Tibial artery (tissue), 4 donors: ENCODE data around the gene BTN1A1.

ENCODE experiments used
- DNase-seq, 2 donors: peaks; one replicate each; pipeline ENCODE4 v3.0.0-alpha.2; 2019
- H3K27ac ChIP-seq, 2 donors: fragments of 200-600 bp; sonication (generic) in 1 of 2; 1 replicate in 1 of 2; 2 replicates in 1 of 2; pipeline ENCODE4 v1.5.1; 2018 to 2019; ENCODE audit warnings: mild to moderate bottlenecking in 1 of 2
- H3K27me3 ChIP-seq, 2 donors: fragments of 200-600 bp; sonication (generic) in 1 of 2; one replicate each; pipeline versions ENCODE4 v1.5.1 to v1.6.0; 2016 to 2019
- H3K36me3 ChIP-seq, 3 donors: fragments of 200-600 bp; sonication (generic) in 2 of 3; one replicate each; pipeline ENCODE4 v1.5.1; 2016 to 2019; ENCODE audit warnings: mild to moderate bottlenecking in 2 of 3
- H3K4me1 ChIP-seq, 4 donors: fragments of 200-600 bp; sonication (generic) in 2 of 4; 1 replicate in 3 of 4; 2 replicates in 1 of 4; pipeline ENCODE4 v1.5.1; 2016 to 2019
- H3K4me3 ChIP-seq, 2 donors: fragments of 200-600 bp; sonication (generic) in 1 of 2; 1 replicate in 1 of 2; 2 replicates in 1 of 2; pipeline ENCODE4 v1.5.1; 2018 to 2019; ENCODE audit warnings: mild to moderate bottlenecking in 2 of 2
- H3K9me3 ChIP-seq, 3 donors: fragments of 200-600 bp; sonication (generic) in 1 of 3; one replicate each; pipeline ENCODE4 v1.5.1; 2016 to 2019
- intact Hi-C: fragments of 100-400 bp; cut with DNase I; formaldehyde crosslinking; loops from one replicate; pipeline ENCODE4 v1.15.0; 2023; ENCODE audit warnings: low total_unique reads
- TF ChIP-seq, protein P1 (sequence below), 2 experiments: fragments of 200-600 bp in 1 of 2; fragments of 450-650 bp in 1 of 2; IDR thresholded peaks; one replicate each; pipeline ENCODE4 v1.5.1; 2017 to 2019; ENCODE audit warnings: antibody characterized with exemption in 2 of 2, mild to moderate bottlenecking in 1 of 2, moderate library complexity in 1 of 2

BTN1A1 gene

DNA sequence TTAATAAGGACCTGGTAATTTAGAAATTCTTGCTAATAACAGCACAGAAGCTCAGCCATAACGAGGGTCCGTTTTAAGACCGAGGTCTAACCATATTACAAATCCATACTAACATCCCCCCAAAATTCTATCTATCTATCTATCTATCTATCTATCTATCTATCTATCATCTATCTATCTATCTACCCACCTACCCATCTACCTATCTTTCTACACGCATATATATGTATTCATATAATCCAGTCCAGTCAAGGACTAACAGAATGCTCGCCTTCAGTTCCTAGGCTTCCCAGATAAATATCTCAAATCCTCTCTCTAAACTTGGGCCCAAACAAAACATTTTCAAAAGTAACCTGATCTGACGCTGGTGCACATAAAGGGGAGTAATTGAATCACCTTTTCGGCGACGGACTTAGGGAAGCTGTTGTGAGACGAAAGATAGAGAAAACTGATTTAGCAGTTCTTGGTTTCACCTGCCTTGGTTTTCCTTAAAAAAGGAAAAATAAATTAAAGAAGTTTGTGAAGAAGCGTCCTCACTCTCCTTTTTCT, 52.6 kb downstream of the BTN1A1 start:
- H3K27ac ChIP-seq = peak overlapping the region; percentile 75 to 77

DNA sequence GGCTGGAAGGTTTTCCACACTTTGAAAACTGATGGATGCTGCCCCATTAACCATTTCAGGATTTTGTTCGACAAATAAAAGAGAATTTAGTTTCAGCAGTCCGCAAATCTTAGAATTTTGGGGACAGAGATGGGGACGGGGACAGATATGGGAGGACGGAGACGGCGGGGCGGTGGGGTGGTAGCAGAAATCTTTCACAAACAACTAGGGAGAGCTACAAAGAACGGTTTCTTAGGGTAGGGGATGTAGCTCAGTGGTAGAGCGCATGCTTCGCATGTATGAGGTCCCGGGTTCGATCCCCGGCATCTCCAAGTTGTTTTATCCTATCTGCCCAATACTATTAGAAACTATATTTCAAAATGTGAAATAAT, 53.1 kb downstream of the BTN1A1 start:
- DNase-seq = peak; percentile 74 to 83
- H3K36me3 ChIP-seq = no peaks in the 10 kb centered on the region
- no peaks in the 10 kb centered on the region for H3K9me3 ChIP-seq
- H3K27ac ChIP-seq = peak overlapping the region; percentile 75 to 77
- no peaks in the 10 kb centered on the region for H3K27me3 ChIP-seq
- H3K4me3 ChIP-seq = peak overlapping the region; percentile 49 to 59
- H3K4me1 ChIP-seq = peaks cover 0 to 18% (median 5%) of the 10 kb centered on the region in 4 donors
- intact Hi-C loops = no loop called here
- TF ChIP-seq, protein P1, sequence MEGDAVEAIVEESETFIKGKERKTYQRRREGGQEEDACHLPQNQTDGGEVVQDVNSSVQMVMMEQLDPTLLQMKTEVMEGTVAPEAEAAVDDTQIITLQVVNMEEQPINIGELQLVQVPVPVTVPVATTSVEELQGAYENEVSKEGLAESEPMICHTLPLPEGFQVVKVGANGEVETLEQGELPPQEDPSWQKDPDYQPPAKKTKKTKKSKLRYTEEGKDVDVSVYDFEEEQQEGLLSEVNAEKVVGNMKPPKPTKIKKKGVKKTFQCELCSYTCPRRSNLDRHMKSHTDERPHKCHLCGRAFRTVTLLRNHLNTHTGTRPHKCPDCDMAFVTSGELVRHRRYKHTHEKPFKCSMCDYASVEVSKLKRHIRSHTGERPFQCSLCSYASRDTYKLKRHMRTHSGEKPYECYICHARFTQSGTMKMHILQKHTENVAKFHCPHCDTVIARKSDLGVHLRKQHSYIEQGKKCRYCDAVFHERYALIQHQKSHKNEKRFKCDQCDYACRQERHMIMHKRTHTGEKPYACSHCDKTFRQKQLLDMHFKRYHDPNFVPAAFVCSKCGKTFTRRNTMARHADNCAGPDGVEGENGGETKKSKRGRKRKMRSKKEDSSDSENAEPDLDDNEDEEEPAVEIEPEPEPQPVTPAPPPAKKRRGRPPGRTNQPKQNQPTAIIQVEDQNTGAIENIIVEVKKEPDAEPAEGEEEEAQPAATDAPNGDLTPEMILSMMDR (IDR thresholded peaks at IDR 0.05) = no peak

More for the DNA sequence above, 52.6 kb downstream of the BTN1A1 start:
- no peak for DNase-seq
- Histone ChIP-seq H3K4me3 (peak overlapping the region; percentile 49 to 59), H3K36me3 (no peaks in the 10 kb centered on the region), H3K4me1 (peaks cover 0 to 18% (median 5%) of the 10 kb centered on the region in 4 donors), H3K9me3 (no peaks in the 10 kb centered on the region), H3K27me3 (no peaks in the 10 kb centered on the region)
- intact Hi-C loops = no loop called here
- TF ChIP-seq, protein P1 (IDR thresholded peaks at IDR 0.05) = no peak

DNA sequence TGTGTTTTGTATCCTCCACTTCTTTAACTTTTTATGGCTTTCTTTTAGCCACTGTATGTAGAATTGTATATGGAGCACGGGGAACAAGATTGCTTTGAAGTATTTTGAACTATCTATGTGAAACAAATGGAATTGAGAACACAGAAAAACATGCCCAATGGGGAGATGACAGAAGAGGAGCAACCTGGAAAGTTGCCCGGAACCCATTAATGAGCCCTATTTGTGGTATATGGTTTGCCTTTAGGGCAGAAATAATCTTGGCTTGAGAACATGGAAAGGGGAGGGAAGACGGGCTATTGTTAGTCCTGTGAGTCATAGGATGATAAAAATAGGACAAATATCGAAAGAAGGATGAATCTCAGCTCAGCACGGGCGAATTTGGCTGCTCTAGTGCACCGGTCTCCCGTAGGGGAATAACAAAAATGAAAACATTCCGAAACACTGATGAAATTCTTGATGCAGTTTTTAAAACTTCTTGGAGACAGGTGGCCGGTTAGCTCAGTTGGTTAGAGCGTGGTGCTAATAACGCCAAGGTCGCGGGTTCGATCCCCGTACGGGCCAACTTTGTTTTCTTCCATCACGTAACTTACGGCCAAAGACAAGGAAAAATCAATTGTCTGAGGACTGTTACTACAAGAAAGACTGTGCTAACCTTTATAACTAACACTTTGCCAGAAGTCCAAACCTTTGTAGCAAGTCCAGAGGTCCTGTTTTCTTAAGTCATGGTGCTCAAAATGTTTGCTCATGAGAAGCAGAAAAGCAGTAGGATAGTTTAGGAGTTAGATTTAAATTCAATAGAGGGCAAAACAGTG, 53.7 kb downstream of the BTN1A1 start:
- Histone ChIP-seq H3K4me1 (peaks cover 0 to 18% (median 5%) of the 10 kb centered on the region in 4 donors), H3K9me3 (no peaks in the 10 kb centered on the region), H3K27ac (peak overlapping the region; percentile 75 to 77), H3K4me3 (peak overlapping the region; percentile 49 to 59), H3K36me3 (no peaks in the 10 kb centered on the region), H3K27me3 (no peaks in the 10 kb centered on the region)
- intact Hi-C loops = no loop called here
- TF ChIP-seq, protein P1 (IDR thresholded peaks at IDR 0.05) = no peak
- DNase-seq = peak; percentile 82 to 89

DNA sequence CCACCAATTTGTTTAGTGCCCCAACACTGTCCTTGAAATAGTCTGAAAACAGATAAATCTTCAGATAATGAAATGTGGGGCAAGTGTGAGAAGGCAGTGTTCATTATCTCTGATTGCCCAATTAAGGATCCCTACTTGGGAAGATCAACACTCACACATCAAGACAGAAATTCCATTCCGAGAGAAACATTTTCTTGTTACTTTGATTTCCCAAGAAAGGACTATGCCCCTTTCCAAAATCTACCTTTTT, 54.3 kb downstream of the BTN1A1 start:
- H3K27me3 ChIP-seq = no peaks in the 10 kb centered on the region
- peak overlapping the region; percentile 49 to 59 for H3K4me3 ChIP-seq
- H3K9me3 ChIP-seq = no peaks in the 10 kb centered on the region
- intact Hi-C loops = no loop called here
- H3K27ac ChIP-seq = peak overlapping the region; percentile 75 to 77
- no peaks in the 10 kb centered on the region for H3K36me3 ChIP-seq
- TF ChIP-seq, protein P1 (IDR thresholded peaks at IDR 0.05) = no peak
- H3K4me1 ChIP-seq = peaks cover 0 to 18% (median 5%) of the 10 kb centered on the region in 4 donors
- no peak for DNase-seq

DNA sequence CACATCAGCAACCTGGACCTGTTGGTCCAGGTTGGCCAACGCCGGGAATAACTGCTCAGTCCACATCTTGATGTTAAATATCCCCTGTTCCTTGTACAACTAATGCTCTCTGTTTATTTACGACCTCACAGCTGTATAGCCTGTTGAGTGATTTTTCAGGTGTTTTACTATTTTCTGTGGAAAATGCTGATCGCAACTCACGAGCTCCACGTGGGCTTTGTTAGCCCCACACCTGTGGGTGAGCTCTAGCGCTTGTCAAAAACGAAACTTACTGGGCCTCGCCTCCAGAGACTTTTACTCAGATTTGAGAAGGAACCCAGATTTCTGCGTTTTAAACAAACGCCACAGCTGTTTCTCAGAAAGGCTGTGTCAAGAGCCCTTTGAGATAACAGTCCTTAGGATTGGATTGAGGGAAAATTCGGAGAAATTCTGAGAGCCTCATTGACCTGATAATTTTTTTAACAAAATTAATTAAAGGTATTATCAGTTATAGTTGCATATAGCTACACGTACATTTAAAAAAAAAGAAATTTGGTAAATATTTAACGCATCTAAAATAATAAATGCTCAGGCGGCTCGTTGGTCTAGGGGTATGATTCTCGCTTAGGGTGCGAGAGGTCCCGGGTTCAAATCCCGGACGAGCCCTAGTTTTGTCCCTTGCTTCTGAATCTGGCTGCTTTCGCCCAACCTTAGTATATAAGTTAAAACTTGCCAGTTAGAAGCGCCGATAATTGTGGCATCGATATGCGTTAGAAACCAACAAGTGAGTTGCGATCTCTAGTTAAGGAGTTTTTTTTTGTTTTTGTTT, 54.8 kb downstream of the BTN1A1 start:
- TF ChIP-seq, protein P1 (IDR thresholded peaks at IDR 0.05) = no peak
- peak overlapping the region; percentile 75 to 77 for H3K27ac ChIP-seq
- H3K4me1 ChIP-seq = peaks cover 0 to 18% (median 5%) of the 10 kb centered on the region in 4 donors
- H3K9me3 ChIP-seq = no peaks in the 10 kb centered on the region
- H3K27me3 ChIP-seq = no peaks in the 10 kb centered on the region
- intact Hi-C loops = no loop called here
- DNase-seq = no peak
- no peaks in the 10 kb centered on the region for H3K36me3 ChIP-seq
- H3K4me3 ChIP-seq = peak overlapping the region; percentile 49 to 59
